K562 (cell line): Measurements from ENCODE around the gene GALNT5. TPM values are rescaled to one million over a fixed set of nuclear protein-coding genes. Genes with fewer than 3 reads are reported as not detected.
A peak's percentile ranks its signal among the peaks of the same experiment; 100 is the strongest.

ENCODE experiments used
- BACH1 ChIP-seq: fragments of 200-800 bp; sonication (Bioruptor generic); IDR thresholded peaks from 2 replicates; pipeline ENCODE4 v1.6.1; 2016; ENCODE audit warnings: missing genetic modification characterization, missing compliant biosample characterization
- BCOR ChIP-seq: fragments of 450-650 bp; IDR thresholded peaks from 2 replicates; pipeline ENCODE4 v1.6.1; 2016
- FOS ChIP-seq: IDR thresholded peaks from 3 replicates; pipeline ENCODE4 v1.6.1; 2011; ENCODE audit not compliant: insufficient read length; ENCODE audit errors: extremely low read depth
- FOXJ3 ChIP-seq: sonication (generic); formaldehyde crosslinking; IDR thresholded peaks from 2 replicates; pipeline ENCODE4 v1.4.0; 2020; ENCODE audit warnings: mild to moderate bottlenecking, missing genetic modification reagents
- HNRNPL ChIP-seq: fragments of 200-400 bp; formaldehyde crosslinking; IDR thresholded peaks from 2 replicates; pipeline ENCODE4 v1.6.1; 2017; ENCODE audit warnings: low read depth, mild to moderate bottlenecking, low read length
- MAFG ChIP-seq: fragments of 450-650 bp; conservative IDR thresholded peaks from 2 replicates; pipeline ENCODE4 v1.6.1; 2016; ENCODE audit warnings: missing genetic modification characterization, missing compliant biosample characterization
- NFE2 ChIP-seq: IDR thresholded peaks from 2 replicates; pipeline ENCODE4 v1.6.1; 2014; ENCODE audit warnings: antibody characterized with exemption, low read depth
- RFX5 ChIP-seq: IDR thresholded peaks from 2 replicates; pipeline ENCODE4 v1.6.1; 2011; ENCODE audit warnings: low read depth, mild to moderate bottlenecking, improper control_type of control experiment, low read length
- SMAD1 ChIP-seq: fragments of 150-350 bp; IDR thresholded peaks from 2 replicates; pipeline ENCODE4 v1.6.1; 2014; ENCODE audit warnings: low read length, low read depth; ENCODE audit not compliant: partially characterized antibody
- SPI1 ChIP-seq: IDR thresholded peaks from 2 replicates; pipeline ENCODE4 v1.6.1; 2011; ENCODE audit warnings: low read depth, low read length, control low read depth, borderline replicate concordance
- TCFL5 ChIP-seq: fragments of 250-450 bp; sonication (Bioruptor Pico); conservative IDR thresholded peaks from 2 replicates; pipeline ENCODE4 v1.6.1; 2021; ENCODE audit warnings: mild to moderate bottlenecking, moderate library complexity, matching md5 sums
- UBTF ChIP-seq, 2 experiments: IDR thresholded peaks; 2 replicates each; pipeline ENCODE4 v1.6.1; 2012; ENCODE audit warnings: improper control_type of control experiment in 2 of 2, low read depth in 2 of 2, low read length in 2 of 2, borderline replicate concordance in 1 of 2
- ZKSCAN3 ChIP-seq: fragments of 250-450 bp; sonication (Bioruptor Pico); IDR thresholded peaks from 2 replicates; pipeline ENCODE4 v1.4.0; 2020
- ZNF639 ChIP-seq, 2 experiments: fragments of 200-800 bp in 1 of 2; sonication (Bioruptor generic) in 1 of 2; sonication (generic) in 1 of 2; formaldehyde crosslinking in 1 of 2; IDR thresholded peaks in 1 of 2; conservative IDR thresholded peaks in 1 of 2; 2 replicates each; pipeline versions ENCODE4 v1.5.0 to v1.6.1; 2016 to 2020; ENCODE audit warnings: missing compliant biosample characterization in 1 of 2, missing genetic modification characterization in 1 of 2, missing genetic modification reagents in 1 of 2
- ZNF707 ChIP-seq: fragments of 250-450 bp; sonication (Bioruptor Pico); conservative IDR thresholded peaks from 2 replicates; pipeline ENCODE4 v1.8.0; 2022; ENCODE audit warnings: inconsistent platforms, mild to moderate bottlenecking, moderate library complexity
- polyA plus RNA-seq, 8 experiments: library from polyadenylated mRNA; depleted of rRNA in 4 of 8; stranded (reverse) in 5 of 8; unstranded in 3 of 8; fragments of >200 nt; fragmentation: Nextera tagmentation in 2 of 8; fragmentation: Illumina TruSeq in 1 of 8; extraction: Ambion mirVana in 2 of 8; extraction: Trizol in 1 of 8; gene quantifications; 2 replicates each; pipeline versions ENCODE4 v1.2.1 to v1.2.3, GENCODE V29; 2011 to 2014; ENCODE audit warnings: inconsistent platforms in 1 of 8, missing spikeins in 1 of 8
- total RNA-seq, 7 experiments: library from RNA; depleted of rRNA in 6 of 7; stranded (reverse); fragments of >200 nt in 6 of 7; fragmentation: Illumina TruSeq in 2 of 7; extraction: Trizol in 2 of 7; gene quantifications; 2 replicates each; pipeline versions ENCODE4 v1.2.1 to v1.2.3, GENCODE V29; 2011 to 2021; ENCODE audit warnings: low replicate concordance in 1 of 7
- TF ChIP-seq, protein P1 (sequence below): fragments of 450-650 bp; IDR thresholded peaks from 2 replicates; pipeline ENCODE4 v1.6.1; 2016; ENCODE audit warnings: borderline replicate concordance
- TF ChIP-seq, protein P2 (sequence below), 2 experiments: fragments of 450-650 bp in 1 of 2; sonication (generic) in 1 of 2; formaldehyde crosslinking in 1 of 2; IDR thresholded peaks in 1 of 2; conservative IDR thresholded peaks in 1 of 2; 2 replicates each; pipeline versions ENCODE4 v1.6.1 to v1.8.1; 2016 to 2023; ENCODE audit warnings: mild to moderate bottlenecking in 2 of 2, moderate library complexity in 2 of 2, inconsistent platforms in 1 of 2, missing genetic modification reagents in 1 of 2
- TF ChIP-seq, protein P3 (sequence below): fragments of 200-800 bp; sonication (Bioruptor generic); IDR thresholded peaks from 2 replicates; pipeline ENCODE4 v1.6.1; 2017; ENCODE audit warnings: missing genetic modification characterization, missing compliant biosample characterization

Gene GALNT5
- total and polyA plus RNA-seq, 9 of the 15 experiments (the other 6 are each of a cell fraction or from before 2014, with no cell fraction given) = 21.6 to 73.0 (median 54.7) TPM

DNA sequence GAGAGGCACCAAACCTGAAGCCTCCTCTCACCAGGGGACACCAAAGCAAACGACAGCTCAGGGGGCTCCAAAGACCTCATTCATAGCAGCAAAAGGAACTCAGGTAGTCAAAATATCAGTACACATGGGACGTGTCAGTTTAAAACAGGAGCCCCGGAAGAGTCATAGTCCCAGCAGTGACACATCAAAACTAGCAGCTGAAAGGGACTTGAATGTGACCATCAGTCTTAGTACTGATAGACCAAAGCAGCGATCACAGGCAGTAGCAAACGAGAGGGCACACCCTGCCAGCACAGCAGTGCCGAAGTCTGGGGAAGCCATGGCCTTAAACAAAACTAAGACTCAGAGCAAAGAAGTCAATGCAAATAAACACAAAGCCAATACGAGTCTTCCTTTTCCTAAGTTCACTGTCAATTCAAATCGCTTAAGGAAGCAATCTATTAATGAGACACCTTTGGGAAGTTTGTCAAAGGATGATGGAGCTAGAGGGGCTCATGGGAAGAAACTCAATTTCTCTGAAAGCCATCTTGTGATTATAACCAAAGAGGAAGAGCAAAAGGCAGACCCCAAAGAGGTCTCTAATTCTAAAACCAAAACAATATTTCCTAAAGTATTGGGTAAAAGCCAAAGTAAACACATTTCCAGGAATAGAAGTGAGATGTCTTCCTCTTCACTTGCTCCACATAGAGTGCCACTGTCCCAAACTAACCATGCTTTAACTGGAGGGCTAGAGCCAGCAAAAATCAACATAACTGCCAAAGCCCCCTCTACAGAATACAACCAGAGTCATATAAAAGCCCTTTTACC lies 1.2 kb downstream of the GALNT5 start (continued):
- TF ChIP-seq UBTF (IDR thresholded peaks at IDR 0.05; ENCODE audit: borderline replicate concordance in 1 of 2, low read depth in 2 of 2, low read length in 2 of 2) (no peak; a peak in 1 of 4 replicates), ZNF707 (CRISPR knock-in tag) (no peak; the same call in 1 of the 2 replicates), ZKSCAN3 (no peak), BACH1 (0 out of 2 replicates have a peak, but pooled peaks have one; percentile 62), ZNF639 (CRISPR knock-in tag; conservative IDR thresholded peaks at IDR 0.05 in 1 of 2, IDR thresholded peaks at IDR 0.05 in 1 of 2) (no peak), HNRNPL (no peak), FOXJ3 (CRISPR knock-in tag) (no peak), BCOR (no peak), FOS (no peak), MAFG (tag) (peak; percentile 89), SPI1 (0 out of 2 replicates have a peak, but pooled peaks have one; percentile 28), NFE2 (peak; percentile 94), TCFL5 (CRISPR knock-in tag) (no peak), SMAD1 (peak; percentile 61), RFX5 (no peak)
- TF ChIP-seq, protein P1, sequence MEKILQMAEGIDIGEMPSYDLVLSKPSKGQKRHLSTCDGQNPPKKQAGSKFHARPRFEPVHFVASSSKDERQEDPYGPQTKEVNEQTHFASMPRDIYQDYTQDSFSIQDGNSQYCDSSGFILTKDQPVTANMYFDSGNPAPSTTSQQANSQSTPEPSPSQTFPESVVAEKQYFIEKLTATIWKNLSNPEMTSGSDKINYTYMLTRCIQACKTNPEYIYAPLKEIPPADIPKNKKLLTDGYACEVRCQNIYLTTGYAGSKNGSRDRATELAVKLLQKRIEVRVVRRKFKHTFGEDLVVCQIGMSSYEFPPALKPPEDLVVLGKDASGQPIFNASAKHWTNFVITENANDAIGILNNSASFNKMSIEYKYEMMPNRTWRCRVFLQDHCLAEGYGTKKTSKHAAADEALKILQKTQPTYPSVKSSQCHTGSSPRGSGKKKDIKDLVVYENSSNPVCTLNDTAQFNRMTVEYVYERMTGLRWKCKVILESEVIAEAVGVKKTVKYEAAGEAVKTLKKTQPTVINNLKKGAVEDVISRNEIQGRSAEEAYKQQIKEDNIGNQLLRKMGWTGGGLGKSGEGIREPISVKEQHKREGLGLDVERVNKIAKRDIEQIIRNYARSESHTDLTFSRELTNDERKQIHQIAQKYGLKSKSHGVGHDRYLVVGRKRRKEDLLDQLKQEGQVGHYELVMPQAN = no peak; the same call in 1 of the 2 replicates
- TF ChIP-seq, protein P2, sequence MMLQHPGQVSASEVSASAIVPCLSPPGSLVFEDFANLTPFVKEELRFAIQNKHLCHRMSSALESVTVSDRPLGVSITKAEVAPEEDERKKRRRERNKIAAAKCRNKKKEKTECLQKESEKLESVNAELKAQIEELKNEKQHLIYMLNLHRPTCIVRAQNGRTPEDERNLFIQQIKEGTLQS (IDR thresholded peaks at IDR 0.05) = no peak; the same call in 1 of the 2 replicates
- TF ChIP-seq, protein P2 (CRISPR knock-in tag; conservative IDR thresholded peaks at IDR 0.05) = no peak
- TF ChIP-seq, protein P3, sequence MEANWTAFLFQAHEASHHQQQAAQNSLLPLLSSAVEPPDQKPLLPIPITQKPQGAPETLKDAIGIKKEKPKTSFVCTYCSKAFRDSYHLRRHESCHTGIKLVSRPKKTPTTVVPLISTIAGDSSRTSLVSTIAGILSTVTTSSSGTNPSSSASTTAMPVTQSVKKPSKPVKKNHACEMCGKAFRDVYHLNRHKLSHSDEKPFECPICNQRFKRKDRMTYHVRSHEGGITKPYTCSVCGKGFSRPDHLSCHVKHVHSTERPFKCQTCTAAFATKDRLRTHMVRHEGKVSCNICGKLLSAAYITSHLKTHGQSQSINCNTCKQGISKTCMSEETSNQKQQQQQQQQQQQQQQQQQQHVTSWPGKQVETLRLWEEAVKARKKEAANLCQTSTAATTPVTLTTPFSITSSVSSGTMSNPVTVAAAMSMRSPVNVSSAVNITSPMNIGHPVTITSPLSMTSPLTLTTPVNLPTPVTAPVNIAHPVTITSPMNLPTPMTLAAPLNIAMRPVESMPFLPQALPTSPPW = no peak; the same call in 1 of the 2 replicates
